ENCODE results near the gene KCNMA1.

The KCNMA1 gene

GRCh38 chr10:76917071-76917470 lies 720.5 kb downstream of the KCNMA1 start:
- H3K36me3 ChIP-seq (ENCODE audit: control insufficient read depth, insufficient read depth, low read length) = no peaks in the 10 kb centered on the region
- no peak overlapping the region for H3K27ac ChIP-seq (ENCODE audit: low read depth, low read length, severe bottlenecking)
- no peaks in the 10 kb centered on the region for H3K9me3 ChIP-seq (ENCODE audit: control insufficient read depth, low read length)
- WGBS, 2 experiments (ENCODE audit: insufficient coverage in 2 of 2) = 91 to 96% methylated on average over 5 to 7 of the region's 8 CpGs
- no peaks in the 10 kb centered on the region for H3K4me1 ChIP-seq (ENCODE audit: control insufficient read depth, insufficient read depth, low read length, poor library complexity, severe bottlenecking)
- H3K4me3 ChIP-seq (ENCODE audit: extremely low read depth, insufficient read depth, low read length, poor library complexity, severe bottlenecking) = no peak overlapping the region

- H3K4me3 ChIP-seq (ENCODE audit: extremely low read depth, insufficient read depth, low read length, poor library complexity, severe bottlenecking) = no peak overlapping the region
- H3K4me1 ChIP-seq (ENCODE audit: control insufficient read depth, insufficient read depth, low read length, poor library complexity, severe bottlenecking) = no peaks in the 10 kb centered on the region
- no peaks in the 10 kb centered on the region for H3K36me3 ChIP-seq (ENCODE audit: control insufficient read depth, insufficient read depth, low read length)
- WGBS, 2 experiments (ENCODE audit: insufficient coverage in 2 of 2) = 100% methylated on average over 2 of the region's 4 CpGs; no CpG with 5 or more reads in 1 of the 2 experiments
- H3K9me3 ChIP-seq (ENCODE audit: control insufficient read depth, low read length) = no peaks in the 10 kb centered on the region
- no peak overlapping the region for H3K27ac ChIP-seq (ENCODE audit: low read depth, low read length, severe bottlenecking)
Measured at GRCh38 chr10:76916536-76916935, 721.1 kb downstream of the KCNMA1 start.

- Histone ChIP-seq H3K4me1 (ENCODE audit: control insufficient read depth, insufficient read depth, low read length, poor library complexity, severe bottlenecking) (no peaks in the 10 kb centered on the region), H3K9me3 (ENCODE audit: control insufficient read depth, low read length) (no peaks in the 10 kb centered on the region), H3K36me3 (ENCODE audit: control insufficient read depth, insufficient read depth, low read length) (no peaks in the 10 kb centered on the region), H3K27ac (ENCODE audit: low read depth, low read length, severe bottlenecking) (no peak overlapping the region), H3K4me3 (ENCODE audit: extremely low read depth, insufficient read depth, low read length, poor library complexity, severe bottlenecking) (no peak overlapping the region)
- no CpG with 5 or more reads among the region's 2 CpGs for whole genome bisulfite sequencing, 2 experiments (ENCODE audit: insufficient coverage in 2 of 2)
Measured at GRCh38 chr10:76915316-76915715, 722.3 kb downstream of the KCNMA1 start.

GRCh38 chr10:76911184-76911583 lies 726.4 kb downstream of the KCNMA1 start:
- no peak overlapping the region for H3K27ac ChIP-seq (ENCODE audit: low read depth, low read length, severe bottlenecking)
- no peaks in the 10 kb centered on the region for H3K9me3 ChIP-seq (ENCODE audit: control insufficient read depth, low read length)
- 88 to 92% methylated on average over 1 of the region's 1 CpG for WGBS, 2 experiments (ENCODE audit: insufficient coverage in 2 of 2)

GRCh38 chr10:76910184-76910962 lies 727.2 kb downstream of the KCNMA1 start:
- Histone ChIP-seq H3K36me3 (ENCODE audit: control insufficient read depth, insufficient read depth, low read length) (no peaks in the 10 kb centered on the region), H3K4me3 (ENCODE audit: extremely low read depth, insufficient read depth, low read length, poor library complexity, severe bottlenecking) (no peak overlapping the region), H3K4me1 (ENCODE audit: control insufficient read depth, insufficient read depth, low read length, poor library complexity, severe bottlenecking) (no peaks in the 10 kb centered on the region), H3K9me3 (ENCODE audit: control insufficient read depth, low read length) (no peaks in the 10 kb centered on the region), H3K27ac (ENCODE audit: low read depth, low read length, severe bottlenecking) (no peak overlapping the region)
- WGBS, 2 experiments (ENCODE audit: insufficient coverage in 2 of 2) = 77 to 95% methylated on average over 4 to 6 of the region's 8 CpGs

More at GRCh38 chr10:76911184-76911583, 726.4 kb downstream of the KCNMA1 start:
- no peaks in the 10 kb centered on the region for H3K4me1 ChIP-seq (ENCODE audit: control insufficient read depth, insufficient read depth, low read length, poor library complexity, severe bottlenecking)
- no peaks in the 10 kb centered on the region for H3K36me3 ChIP-seq (ENCODE audit: control insufficient read depth, insufficient read depth, low read length)
- no peak overlapping the region for H3K4me3 ChIP-seq (ENCODE audit: extremely low read depth, insufficient read depth, low read length, poor library complexity, severe bottlenecking)

DNA sequence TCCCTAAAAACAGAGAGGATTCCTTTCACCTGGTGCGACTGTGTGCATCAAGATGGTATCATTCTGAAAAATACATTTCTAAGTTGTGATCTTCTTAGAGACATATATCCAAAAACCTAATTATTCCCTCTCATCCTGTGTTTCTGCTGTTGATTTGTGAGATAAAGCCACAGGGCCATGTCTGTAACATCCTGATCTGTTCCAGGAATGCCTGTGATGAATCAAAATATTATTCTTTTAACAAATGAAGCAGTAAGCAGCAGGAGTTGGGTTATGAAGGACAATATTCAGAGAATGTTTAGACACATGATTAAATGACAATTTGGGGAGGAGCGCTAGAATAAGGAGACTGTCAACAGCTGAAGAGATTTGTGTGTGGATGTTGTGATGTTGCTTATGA lies 731.4 kb downstream of the KCNMA1 start:
- Histone ChIP-seq H3K4me1 (ENCODE audit: control insufficient read depth, insufficient read depth, low read length, poor library complexity, severe bottlenecking) (no peaks in the 10 kb centered on the region), H3K27ac (ENCODE audit: low read depth, low read length, severe bottlenecking) (no peak overlapping the region), H3K36me3 (ENCODE audit: control insufficient read depth, insufficient read depth, low read length) (no peaks in the 10 kb centered on the region), H3K4me3 (ENCODE audit: extremely low read depth, insufficient read depth, low read length, poor library complexity, severe bottlenecking) (no peak overlapping the region), H3K9me3 (ENCODE audit: control insufficient read depth, low read length) (no peaks in the 10 kb centered on the region)
- WGBS, 2 experiments (ENCODE audit: insufficient coverage in 2 of 2) = 80 to 92% methylated on average over 1 of the region's 2 CpGs

GRCh38 chr10:76905251-76905650 lies 732.4 kb downstream of the KCNMA1 start:
- Histone ChIP-seq H3K4me3 (ENCODE audit: extremely low read depth, insufficient read depth, low read length, poor library complexity, severe bottlenecking) (no peak overlapping the region), H3K27ac (ENCODE audit: low read depth, low read length, severe bottlenecking) (no peak overlapping the region), H3K4me1 (ENCODE audit: control insufficient read depth, insufficient read depth, low read length, poor library complexity, severe bottlenecking) (no peaks in the 10 kb centered on the region), H3K36me3 (ENCODE audit: control insufficient read depth, insufficient read depth, low read length) (no peaks in the 10 kb centered on the region), H3K9me3 (ENCODE audit: control insufficient read depth, low read length) (no peaks in the 10 kb centered on the region)
- 89 to 100% methylated on average over 2 to 5 of the region's 5 CpGs for WGBS, 2 experiments (ENCODE audit: insufficient coverage in 2 of 2)

- no peak overlapping the region for H3K27ac ChIP-seq (ENCODE audit: low read depth, low read length, severe bottlenecking)
- 57 to 100% methylated on average over 1 to 3 of the region's 7 CpGs for WGBS, 2 experiments (ENCODE audit: insufficient coverage in 2 of 2)
Measured at GRCh38 chr10:76903387-76903945, 734.1 kb downstream of the KCNMA1 start.

DNA sequence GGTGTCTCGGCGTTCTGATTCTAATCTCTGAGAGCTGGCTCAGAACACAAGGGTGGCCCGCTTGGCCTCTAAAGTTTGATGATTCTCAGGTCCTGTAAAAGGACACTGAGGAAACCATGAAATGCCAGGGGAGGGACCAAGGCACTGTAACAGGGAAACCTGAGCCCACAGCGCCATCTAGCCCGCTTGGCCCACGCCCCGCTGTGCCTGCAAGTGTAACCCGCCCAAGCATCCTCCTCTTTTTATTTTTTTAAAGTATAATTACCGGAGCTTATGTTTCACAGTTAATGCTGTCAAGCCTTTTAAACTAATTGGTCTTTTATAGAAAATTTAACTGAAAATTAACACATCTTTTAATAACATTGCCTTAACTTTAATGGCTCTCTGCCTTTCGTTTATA lies 734.7 kb downstream of the KCNMA1 start:
- Histone ChIP-seq H3K27ac (ENCODE audit: low read depth, low read length, severe bottlenecking) (no peak overlapping the region), H3K4me1 (ENCODE audit: control insufficient read depth, insufficient read depth, low read length, poor library complexity, severe bottlenecking) (no peaks in the 10 kb centered on the region), H3K9me3 (ENCODE audit: control insufficient read depth, low read length) (no peaks in the 10 kb centered on the region), H3K36me3 (ENCODE audit: control insufficient read depth, insufficient read depth, low read length) (no peaks in the 10 kb centered on the region), H3K4me3 (ENCODE audit: extremely low read depth, insufficient read depth, low read length, poor library complexity, severe bottlenecking) (no peak overlapping the region)
- 51 to 75% methylated on average over 2 to 3 of the region's 10 CpGs for WGBS, 2 experiments (ENCODE audit: insufficient coverage in 2 of 2)

More at GRCh38 chr10:76903387-76903945, 734.1 kb downstream of the KCNMA1 start:
- no peaks in the 10 kb centered on the region for H3K4me1 ChIP-seq (ENCODE audit: control insufficient read depth, insufficient read depth, low read length, poor library complexity, severe bottlenecking)
- no peaks in the 10 kb centered on the region for H3K9me3 ChIP-seq (ENCODE audit: control insufficient read depth, low read length)
- no peak overlapping the region for H3K4me3 ChIP-seq (ENCODE audit: extremely low read depth, insufficient read depth, low read length, poor library complexity, severe bottlenecking)
- H3K36me3 ChIP-seq (ENCODE audit: control insufficient read depth, insufficient read depth, low read length) = no peaks in the 10 kb centered on the region

DNA sequence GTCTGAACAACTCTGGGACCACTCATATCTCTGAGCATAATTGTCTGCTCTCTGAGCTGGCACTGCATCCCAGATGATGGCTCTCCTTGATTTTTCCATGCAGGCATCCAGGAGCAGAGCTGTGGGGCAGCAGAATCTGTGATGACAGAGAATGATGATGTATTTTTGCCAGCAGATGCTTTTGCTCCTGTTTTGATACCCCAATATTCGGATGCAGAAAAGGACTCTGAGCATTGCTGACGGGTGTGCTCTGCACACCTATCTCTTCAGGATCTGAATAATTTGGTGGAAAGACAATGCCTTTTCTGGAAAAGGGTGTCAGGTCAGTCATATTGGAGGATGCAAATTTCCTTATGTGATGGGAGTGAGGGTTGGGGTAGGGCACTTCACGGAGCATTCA lies 735.9 kb downstream of the KCNMA1 start:
- no peaks in the 10 kb centered on the region for H3K9me3 ChIP-seq (ENCODE audit: control insufficient read depth, low read length)
- 83 to 90% methylated on average over 1 to 2 of the region's 3 CpGs for WGBS, 2 experiments (ENCODE audit: insufficient coverage in 2 of 2)
- H3K4me1 ChIP-seq (ENCODE audit: control insufficient read depth, insufficient read depth, low read length, poor library complexity, severe bottlenecking) = no peaks in the 10 kb centered on the region
- no peak overlapping the region for H3K4me3 ChIP-seq (ENCODE audit: extremely low read depth, insufficient read depth, low read length, poor library complexity, severe bottlenecking)
- H3K36me3 ChIP-seq (ENCODE audit: control insufficient read depth, insufficient read depth, low read length) = no peaks in the 10 kb centered on the region
- no peak overlapping the region for H3K27ac ChIP-seq (ENCODE audit: low read depth, low read length, severe bottlenecking)

- no peaks in the 10 kb centered on the region for H3K36me3 ChIP-seq (ENCODE audit: control insufficient read depth, insufficient read depth, low read length)
- H3K4me3 ChIP-seq (ENCODE audit: extremely low read depth, insufficient read depth, low read length, poor library complexity, severe bottlenecking) = no peak overlapping the region
- no peak overlapping the region for H3K27ac ChIP-seq (ENCODE audit: low read depth, low read length, severe bottlenecking)
- H3K9me3 ChIP-seq (ENCODE audit: control insufficient read depth, low read length) = no peaks in the 10 kb centered on the region
- no peaks in the 10 kb centered on the region for H3K4me1 ChIP-seq (ENCODE audit: control insufficient read depth, insufficient read depth, low read length, poor library complexity, severe bottlenecking)
Measured at GRCh38 chr10:76899490-76899889, 738.1 kb downstream of the KCNMA1 start.

Data from mesodermal cell (in vitro differentiated cells).